Gastrocnemius medialis (tissue), 4 donors: ENCODE data around the gene NAP1L4.

Experiments
- POLR2A ChIP-seq, 2 donors: fragments of 450-650 bp; IDR thresholded peaks; one replicate each; pipeline ENCODE4 v1.6.1; 2017; ENCODE audit warnings: antibody characterized with exemption in 2 of 2, mild to moderate bottlenecking in 2 of 2, moderate library complexity in 2 of 2
- TF ChIP-seq, protein P1 (sequence below), 5 experiments: fragments of 450-650 bp in 3 of 5; fragments of 200-600 bp in 2 of 5; sonication (generic) in 2 of 5; IDR thresholded peaks in 4 of 5; conservative IDR thresholded peaks in 1 of 5; 1 replicate in 4 of 5; 2 replicates in 1 of 5; pipeline ENCODE4 v1.5.1; 2016 to 2019; ENCODE audit warnings: antibody characterized with exemption in 5 of 5, mild to moderate bottlenecking in 3 of 5, moderate library complexity in 3 of 5

DNA sequence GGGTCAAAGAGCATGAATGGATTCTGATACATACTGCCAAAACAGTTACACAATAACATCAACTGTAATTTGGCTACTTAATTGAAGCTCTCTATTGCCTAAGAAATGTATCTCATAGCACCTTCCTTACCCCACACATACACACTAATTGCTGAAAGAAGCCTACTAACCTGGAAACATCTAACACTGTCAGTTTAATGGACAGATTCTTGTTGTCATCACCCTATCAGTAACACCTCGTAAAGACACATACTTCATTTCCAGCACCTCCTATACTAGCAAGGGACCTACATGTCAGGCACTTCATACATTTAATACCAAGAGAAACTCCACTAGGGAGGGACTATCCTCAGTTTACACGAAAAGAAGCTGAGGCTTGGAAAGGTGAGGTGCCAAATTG is 9.9 kb downstream of the NAP1L4 start:
- TF ChIP-seq, protein P1, sequence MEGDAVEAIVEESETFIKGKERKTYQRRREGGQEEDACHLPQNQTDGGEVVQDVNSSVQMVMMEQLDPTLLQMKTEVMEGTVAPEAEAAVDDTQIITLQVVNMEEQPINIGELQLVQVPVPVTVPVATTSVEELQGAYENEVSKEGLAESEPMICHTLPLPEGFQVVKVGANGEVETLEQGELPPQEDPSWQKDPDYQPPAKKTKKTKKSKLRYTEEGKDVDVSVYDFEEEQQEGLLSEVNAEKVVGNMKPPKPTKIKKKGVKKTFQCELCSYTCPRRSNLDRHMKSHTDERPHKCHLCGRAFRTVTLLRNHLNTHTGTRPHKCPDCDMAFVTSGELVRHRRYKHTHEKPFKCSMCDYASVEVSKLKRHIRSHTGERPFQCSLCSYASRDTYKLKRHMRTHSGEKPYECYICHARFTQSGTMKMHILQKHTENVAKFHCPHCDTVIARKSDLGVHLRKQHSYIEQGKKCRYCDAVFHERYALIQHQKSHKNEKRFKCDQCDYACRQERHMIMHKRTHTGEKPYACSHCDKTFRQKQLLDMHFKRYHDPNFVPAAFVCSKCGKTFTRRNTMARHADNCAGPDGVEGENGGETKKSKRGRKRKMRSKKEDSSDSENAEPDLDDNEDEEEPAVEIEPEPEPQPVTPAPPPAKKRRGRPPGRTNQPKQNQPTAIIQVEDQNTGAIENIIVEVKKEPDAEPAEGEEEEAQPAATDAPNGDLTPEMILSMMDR (IDR thresholded peaks at IDR 0.05 in 4 of 5, conservative IDR thresholded peaks at IDR 0.05 in 1 of 5), result no peak
- TF ChIP-seq POLR2A (IDR thresholded peaks at IDR 0.05), result no peak
